Brain microvascular endothelial cell (primary cell): ENCODE data around the gene COX19.

ENCODE experiments used
- DNase-seq: peaks from one replicate; pipeline ENCODE4 v3.0.0-alpha.2; 2020
- H3K27ac ChIP-seq: fragments of 250-450 bp; sonication (Bioruptor Pico); 2 replicates; pipeline ENCODE4 v1.5.1; 2020; ENCODE audit warnings: mild to moderate bottlenecking, moderate library complexity
- H3K27me3 ChIP-seq: fragments of 250-450 bp; sonication (Bioruptor Pico); replicated peaks from 2 replicates; pipeline ENCODE4 v1.5.1; 2020; ENCODE audit warnings: mild to moderate bottlenecking
- H3K36me3 ChIP-seq: fragments of 250-450 bp; sonication (Bioruptor Pico); replicated peaks from 2 replicates; pipeline ENCODE4 v1.5.1; 2020; ENCODE audit warnings: mild to moderate bottlenecking
- H3K4me3 ChIP-seq: 2 replicates; pipeline ENCODE4 v1.5.1; 2011; ENCODE audit warnings: low read depth, mild to moderate bottlenecking, control low read depth, low read length, moderate library complexity
- in situ Hi-C: cut with HindIII; loops from 2 replicates; pipeline ENCODE4 v1.10.0; 2017; ENCODE audit warnings: low sequenced_read_pairs, low pct_ligation_motif_present
- TF ChIP-seq, protein P1 (sequence below): IDR thresholded peaks from 2 replicates; pipeline ENCODE4 v1.5.1; 2011; ENCODE audit warnings: low read depth, mild to moderate bottlenecking, moderate library complexity, low read length, control low read depth, inconsistent platforms; ENCODE audit errors: missing control alignments

Gene COX19

DNA sequence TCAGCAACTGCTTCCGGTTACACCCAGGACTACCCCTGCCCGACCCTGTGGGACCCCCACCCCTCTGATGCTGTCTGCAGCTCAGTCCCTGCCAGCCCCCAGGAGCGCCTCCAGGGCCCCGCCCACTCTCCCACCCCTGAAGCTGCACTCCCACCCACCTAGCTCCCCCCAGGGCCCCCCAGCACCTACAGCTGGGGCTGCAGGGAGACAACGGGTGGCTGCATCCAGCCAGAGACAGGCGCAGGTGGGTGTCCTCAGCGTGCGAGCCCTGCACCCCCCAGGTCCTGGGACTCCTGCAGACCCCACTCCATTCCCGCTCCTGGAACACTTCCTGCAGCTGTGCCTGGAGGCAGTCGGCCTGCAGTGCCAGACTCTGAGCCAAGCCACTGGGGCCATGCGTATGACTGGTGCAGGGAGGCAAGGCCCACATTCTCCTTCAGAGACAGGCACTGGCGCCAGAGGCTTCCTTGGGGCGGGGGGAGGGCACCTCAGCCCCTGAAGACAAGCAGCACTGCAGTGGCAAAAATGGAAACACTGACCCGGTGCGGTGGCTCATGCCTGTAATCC is 13.7 kb upstream of the COX19 start:
- no peak overlapping the region for H3K4me3 ChIP-seq
- TF ChIP-seq, protein P1, sequence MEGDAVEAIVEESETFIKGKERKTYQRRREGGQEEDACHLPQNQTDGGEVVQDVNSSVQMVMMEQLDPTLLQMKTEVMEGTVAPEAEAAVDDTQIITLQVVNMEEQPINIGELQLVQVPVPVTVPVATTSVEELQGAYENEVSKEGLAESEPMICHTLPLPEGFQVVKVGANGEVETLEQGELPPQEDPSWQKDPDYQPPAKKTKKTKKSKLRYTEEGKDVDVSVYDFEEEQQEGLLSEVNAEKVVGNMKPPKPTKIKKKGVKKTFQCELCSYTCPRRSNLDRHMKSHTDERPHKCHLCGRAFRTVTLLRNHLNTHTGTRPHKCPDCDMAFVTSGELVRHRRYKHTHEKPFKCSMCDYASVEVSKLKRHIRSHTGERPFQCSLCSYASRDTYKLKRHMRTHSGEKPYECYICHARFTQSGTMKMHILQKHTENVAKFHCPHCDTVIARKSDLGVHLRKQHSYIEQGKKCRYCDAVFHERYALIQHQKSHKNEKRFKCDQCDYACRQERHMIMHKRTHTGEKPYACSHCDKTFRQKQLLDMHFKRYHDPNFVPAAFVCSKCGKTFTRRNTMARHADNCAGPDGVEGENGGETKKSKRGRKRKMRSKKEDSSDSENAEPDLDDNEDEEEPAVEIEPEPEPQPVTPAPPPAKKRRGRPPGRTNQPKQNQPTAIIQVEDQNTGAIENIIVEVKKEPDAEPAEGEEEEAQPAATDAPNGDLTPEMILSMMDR: no peak
- no peak overlapping the region for H3K27ac ChIP-seq
- DNase-seq: no peak
- H3K36me3 ChIP-seq: no peaks in the 10 kb centered on the region
- in situ Hi-C loops: no loop called here
- no peaks in the 10 kb centered on the region for H3K27me3 ChIP-seq

DNA sequence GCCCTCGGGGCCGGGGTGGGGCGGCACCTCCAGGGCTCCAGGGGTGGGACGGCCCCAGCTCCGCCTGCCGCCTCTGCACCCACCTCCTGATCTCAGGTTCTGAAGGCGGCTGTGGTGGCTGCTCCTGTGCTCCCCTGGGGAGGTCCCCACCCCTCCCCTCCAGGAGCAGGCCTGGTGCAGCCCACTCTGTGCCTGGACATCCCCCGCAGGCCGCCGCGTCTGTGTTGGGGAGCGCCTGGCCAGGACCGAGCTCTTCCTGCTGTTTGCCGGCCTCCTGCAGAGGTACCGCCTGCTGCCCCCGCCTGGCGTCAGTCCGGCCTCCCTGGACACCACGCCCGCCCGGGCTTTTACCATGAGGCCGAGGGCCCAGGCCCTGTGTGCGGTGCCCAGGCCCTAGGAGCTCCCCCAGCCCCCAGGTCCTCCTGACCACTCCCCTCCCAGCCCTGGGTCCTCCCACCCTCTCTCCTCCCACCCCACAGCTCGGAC is 13.1 kb upstream of the COX19 start:
- in situ Hi-C loops: no loop called here
- Histone ChIP-seq H3K36me3 (no peaks in the 10 kb centered on the region), H3K4me3 (peak overlapping the region; percentile 20), H3K27ac (no peak overlapping the region), H3K27me3 (no peaks in the 10 kb centered on the region)
- TF ChIP-seq, protein P1: peak; percentile 12
- DNase-seq: no peak

DNA sequence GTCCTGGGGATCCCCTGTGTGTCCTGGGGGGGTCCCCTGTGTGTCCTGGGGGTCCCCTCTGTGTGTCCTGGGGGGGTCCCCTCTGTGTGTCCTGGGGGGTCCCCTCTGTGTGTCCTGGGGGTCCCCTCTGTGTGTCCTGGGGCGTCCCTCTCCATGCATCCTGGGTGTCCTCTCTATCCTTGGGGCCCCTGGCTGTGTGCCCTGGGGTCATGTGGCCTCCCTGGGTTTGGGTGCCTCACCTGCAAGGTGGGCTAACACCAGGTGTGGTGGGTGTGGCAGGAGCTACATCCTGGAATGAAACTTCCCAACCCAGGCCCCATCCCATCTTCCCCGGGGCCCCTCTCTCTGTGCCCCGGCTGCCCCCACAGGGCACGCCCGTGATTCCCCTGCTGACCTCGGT is 12.6 kb upstream of the COX19 start:
- Histone ChIP-seq H3K27ac (no peak overlapping the region), H3K27me3 (no peaks in the 10 kb centered on the region), H3K4me3 (no peak overlapping the region), H3K36me3 (no peaks in the 10 kb centered on the region)
- in situ Hi-C loops: no loop called here
- no peak for DNase-seq
- TF ChIP-seq, protein P1: no peak

DNA sequence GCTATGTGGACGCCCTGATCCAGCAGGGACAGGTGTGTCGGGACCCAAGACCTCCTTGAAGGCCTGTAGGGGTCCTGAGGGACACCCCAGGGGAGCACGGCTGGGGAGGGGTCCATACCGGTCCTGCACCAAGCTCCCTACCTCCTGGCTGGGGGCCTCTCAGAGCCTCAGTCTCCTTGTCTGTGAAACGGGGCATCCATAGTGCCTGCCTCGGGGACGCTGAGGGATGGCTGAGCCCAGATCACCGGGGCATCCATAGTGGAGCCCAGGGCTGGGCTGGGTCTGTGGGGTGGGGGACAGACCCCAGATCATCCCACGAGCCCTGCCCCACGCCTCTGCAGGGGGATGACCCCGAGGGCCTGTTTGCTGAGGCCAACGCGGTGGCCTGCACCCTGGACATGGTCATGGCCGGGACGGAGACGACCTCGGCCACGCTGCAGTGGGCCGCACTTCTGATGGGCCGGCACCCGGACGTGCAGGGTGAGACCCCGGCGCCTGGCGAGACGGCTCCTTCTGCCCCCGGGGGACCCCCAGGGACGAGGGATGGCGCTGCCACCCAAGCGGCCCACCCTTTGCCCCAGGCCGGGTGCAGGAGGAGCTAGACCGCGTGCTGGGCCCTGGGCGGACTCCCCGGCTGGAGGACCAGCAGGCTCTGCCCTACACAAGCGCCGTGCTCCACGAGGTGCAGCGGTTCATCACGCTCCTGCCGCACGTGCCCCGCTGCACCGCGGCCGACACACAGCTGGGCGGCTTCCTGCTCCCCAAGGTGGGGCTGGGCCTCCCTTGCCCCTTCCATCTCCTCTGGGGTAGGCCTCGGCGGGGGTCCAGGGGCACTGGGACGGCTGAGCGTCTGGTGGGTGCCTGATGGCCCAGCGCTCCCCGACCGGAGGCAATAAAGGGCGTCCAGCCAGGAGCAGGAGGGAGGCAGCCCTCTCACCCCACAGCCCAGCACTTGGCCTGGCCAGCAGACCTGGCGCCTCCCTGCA is 11.7 kb upstream of the COX19 start:
- Histone ChIP-seq H3K36me3 (no peaks in the 10 kb centered on the region), H3K27ac (no peak overlapping the region), H3K27me3 (no peaks in the 10 kb centered on the region)

DNA sequence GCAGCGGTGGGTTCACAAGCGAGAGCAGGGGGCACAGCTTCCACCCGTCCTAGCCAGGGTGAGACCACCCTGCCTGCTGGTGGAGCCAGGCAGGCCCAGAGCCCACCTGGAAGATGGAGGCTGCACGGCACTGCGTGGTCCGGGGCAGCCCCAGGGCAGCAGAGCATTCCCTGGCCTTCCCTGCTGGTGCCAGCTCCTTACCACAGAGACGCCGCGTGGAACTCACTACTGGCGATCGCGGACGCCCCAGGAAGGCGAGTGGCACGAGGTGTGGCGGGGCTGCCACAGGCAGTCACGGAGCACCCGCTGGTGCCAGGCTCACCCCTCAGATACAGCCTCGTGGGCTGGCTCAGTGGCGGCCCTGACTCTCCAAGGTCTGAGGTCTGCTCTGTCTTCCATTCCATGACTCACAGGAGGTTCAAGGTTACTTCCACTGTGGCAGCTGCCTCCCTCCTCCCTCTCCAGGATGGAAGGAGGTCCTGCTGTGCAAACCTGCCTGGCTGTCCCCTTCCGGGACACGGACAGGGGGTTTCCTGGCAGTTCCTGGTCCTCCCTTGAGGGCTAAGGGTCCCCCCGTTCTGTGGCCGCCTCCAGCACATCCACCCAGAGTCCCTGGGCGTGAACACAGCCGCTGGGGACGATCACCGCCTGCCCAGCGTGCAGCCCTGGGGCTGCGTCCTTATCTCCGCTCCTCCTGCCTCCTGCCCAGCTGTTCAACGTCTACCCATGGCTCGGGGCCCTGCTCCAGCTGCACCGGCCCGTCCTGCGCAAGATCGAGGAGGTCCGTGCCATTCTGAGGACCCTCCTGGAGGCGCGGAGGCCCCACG is 10.8 kb upstream of the COX19 start:
- no peak overlapping the region for H3K4me3 ChIP-seq
- no peaks in the 10 kb centered on the region for H3K27me3 ChIP-seq
- no peaks in the 10 kb centered on the region for H3K36me3 ChIP-seq
- TF ChIP-seq, protein P1: no peak
- peak; percentile 36 for DNase-seq
- in situ Hi-C loops: no loop called here
- no peak overlapping the region for H3K27ac ChIP-seq

More for the DNA sequence above, 11.7 kb upstream of the COX19 start:
- H3K4me3 ChIP-seq: no peak overlapping the region
- DNase-seq: no peak
- in situ Hi-C loops: no loop called here
- TF ChIP-seq, protein P1: no peak
